Measurements from ENCODE around the gene C19orf85.
"Not testable (repeated sequence)": the region's sequence is repeated elsewhere in the genome, so short reads cannot be mapped to it uniquely, and the experiment has no call there.

Gene C19orf85

DNA sequence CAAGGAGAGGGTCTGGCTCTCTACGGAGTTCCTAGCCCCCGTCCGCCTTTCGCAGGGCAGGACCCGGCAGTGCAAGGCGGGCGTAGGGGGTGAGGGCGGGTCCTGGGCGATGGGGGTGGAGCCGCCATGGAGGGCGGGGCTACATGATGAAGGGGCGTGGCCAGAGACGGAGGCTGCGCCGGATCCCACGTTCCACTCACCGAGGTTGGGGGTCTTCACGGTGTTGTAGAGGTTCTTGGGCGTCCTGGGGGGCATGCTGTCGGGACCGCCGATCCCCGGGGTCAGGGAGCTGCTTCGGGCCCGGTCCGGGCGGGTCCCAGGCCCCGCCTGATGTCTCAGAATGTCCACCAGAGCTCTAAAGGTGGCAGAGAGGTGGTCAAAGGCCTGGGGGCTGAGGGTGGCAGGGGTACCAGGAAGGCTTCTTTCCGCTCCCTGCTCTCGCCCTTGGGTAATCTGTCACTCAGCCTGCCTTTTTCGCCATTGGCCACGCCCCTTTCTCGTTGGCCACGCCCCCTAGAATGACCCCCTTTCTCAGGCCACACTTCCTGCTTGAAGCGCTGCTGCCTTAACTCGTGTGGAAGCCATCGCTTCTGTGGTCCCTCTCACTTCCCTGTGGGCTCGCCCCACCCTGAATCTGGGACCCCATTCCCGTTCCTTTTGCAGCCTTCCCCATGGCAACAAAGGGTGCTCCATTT, 24.0 kb downstream of the C19orf85 start:
- DNase-seq (ENCODE audit: low read depth), result no peak

DNA sequence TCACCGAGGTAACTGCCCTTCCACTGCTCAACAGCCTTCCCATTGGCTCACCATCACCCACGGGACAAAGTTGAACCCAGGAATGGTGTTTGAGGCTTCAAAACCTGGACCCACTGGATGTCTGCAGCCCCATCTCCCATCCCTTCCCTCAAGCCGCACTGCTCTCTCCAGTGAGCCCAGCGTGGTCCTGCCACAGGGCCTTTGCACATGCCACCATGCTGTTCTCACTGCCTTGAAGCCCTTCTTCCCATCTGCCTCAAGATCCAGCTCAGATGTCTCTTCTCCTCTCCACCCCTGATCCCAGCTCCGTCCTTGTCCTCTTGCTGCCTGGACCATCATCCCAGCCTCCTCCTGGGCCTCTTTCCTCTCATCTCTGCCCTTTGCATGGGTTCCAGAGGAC, 25.5 kb downstream of the C19orf85 start:
- no peak for DNase-seq (ENCODE audit: low read depth)

DNA sequence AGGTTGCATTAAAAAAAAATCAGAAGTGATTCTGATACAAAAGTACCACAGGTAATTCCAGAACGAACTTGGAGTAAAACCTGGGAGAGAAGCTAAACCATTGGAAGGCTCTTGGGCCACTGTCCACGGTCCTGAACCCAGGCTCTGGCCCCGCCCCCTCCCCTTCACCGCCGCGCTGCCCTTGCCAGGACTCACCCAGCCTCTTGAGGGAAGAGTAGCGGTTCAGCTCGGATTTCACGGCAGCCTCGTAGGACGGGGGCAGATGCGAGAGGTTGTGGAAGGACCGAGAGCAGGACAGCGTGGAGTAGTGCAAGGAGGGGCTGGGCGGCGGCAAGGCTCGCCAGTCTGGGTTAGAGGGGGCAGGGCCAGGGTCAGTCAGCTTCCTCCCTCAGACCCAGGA, 27.1 kb downstream of the C19orf85 start:
- no peak for DNase-seq (ENCODE audit: low read depth)

DNA sequence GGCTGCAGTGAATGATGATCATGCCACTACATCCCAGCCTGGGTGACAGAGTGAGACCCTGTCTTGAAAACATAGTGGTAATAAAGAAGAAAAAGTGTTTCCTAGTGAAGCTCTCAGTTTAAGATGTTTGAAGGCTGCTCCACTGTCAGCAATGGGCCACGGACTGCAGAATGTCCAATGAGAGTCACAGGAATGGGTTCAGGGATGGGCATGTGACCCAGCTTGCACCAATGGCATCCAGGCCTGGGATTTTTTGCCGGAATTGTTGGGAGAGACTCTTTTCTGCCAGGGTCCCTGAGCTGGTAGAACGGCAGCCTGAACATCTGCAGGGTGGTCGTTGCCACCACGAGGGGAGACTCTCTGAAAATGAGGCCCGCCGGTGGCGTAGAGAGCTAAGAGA, 27.7 kb downstream of the C19orf85 start:
- no peak for DNase-seq (ENCODE audit: low read depth)

DNA sequence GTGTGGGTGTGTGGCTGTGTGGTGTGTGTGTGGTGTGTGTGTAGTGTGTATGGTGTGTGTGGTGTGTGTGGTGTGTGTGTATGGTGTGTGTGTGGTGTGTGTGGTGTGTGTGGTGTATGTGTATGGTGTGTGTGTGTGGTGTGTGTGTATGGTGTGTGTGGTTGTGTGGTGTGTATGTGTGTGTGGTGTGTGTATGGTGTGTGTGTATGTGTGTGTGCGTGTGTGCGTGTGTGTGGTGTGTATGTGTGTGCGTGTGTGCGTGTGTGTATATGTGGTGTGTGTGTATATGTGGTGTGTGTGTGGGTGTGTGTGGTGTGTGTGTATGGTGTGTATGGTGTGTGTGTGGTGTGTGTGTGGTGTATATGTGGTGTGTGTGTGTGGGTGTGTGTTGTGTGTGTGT, 29.5 kb downstream of the C19orf85 start:
- no peak for DNase-seq (ENCODE audit: low read depth)

DNA sequence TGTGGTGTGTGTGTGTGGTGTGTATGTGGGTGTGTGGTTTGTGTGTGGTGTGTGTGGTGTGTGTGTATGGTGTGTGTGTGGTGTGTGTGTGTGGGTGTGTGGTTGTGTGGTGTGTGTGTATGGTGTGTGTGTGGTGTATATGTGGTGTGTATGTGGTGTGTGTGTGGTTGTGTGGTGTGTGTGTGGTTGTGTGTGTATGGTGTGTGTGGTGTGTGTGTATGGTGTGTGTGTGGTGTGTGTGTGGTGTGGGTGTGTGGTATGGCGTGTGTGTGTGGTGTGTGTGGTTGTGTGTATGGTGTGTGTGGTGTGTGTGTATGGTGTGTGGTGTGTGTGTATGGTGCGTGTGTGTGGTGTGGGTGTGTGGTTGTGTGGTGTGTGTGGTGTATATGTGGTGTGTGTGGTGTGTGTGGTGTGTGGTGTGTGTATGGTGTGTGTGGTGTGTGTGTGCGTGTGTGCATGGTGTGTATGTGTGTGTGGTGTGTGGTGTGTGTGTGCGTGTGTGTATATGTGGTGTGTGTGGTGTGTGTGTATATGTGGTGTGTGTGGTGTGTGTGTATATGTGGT, 30.1 kb downstream of the C19orf85 start:
- no peak for DNase-seq (ENCODE audit: low read depth)

DNA sequence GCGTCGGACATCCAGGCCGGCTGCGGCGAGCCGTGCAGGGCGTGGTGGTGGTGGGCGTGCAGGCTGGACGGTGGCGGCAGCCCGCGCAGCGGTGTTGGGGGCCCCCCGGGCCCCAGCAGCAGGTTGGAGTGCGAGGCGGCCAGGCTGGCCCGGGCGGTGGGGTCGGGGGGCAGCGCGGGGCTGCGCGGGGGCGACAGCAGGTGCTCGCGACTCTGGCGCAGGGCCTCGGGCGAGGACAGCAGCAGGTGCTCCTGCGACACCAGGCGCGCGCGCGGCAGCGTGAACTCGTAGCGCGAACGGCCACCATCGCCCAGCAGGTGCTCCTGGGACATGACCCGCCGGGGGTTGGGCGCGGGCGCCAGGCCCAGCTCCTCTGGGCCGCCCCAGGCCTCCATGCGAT, 31.3 kb downstream of the C19orf85 start:
- no peak for DNase-seq (ENCODE audit: low read depth)

DNA sequence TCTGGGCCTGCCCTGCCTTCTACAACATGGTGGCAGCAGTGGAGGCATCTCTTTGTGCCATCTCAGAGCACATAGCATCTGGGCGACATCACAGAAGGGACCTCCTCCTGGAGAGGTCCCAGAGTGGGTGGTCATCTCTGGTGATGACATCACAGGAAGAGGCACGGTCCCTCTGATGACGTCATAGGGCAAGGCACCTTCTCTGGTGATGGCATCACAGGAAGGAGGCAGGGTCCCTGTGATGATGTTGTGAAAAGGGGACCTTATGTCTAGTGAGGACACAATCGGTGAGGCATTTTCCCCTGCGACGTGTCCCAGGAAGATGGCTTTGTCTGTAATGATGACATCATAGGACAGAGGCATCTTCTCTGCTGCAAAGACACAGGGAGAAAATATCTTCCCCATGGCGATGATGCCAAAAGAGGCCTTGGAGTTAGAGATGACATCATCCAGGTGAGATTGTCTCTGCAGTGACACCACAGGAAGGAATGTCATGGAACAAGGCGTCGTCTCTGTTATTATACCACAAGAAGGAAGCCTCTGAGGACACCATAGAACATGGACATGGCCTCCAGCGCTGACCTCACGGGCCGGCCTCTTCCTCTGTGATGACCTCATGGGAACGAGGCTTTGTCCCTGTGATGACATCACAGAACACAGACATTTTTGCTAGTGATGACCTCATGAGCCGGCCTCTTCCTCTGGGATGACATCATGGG, 32.2 kb downstream of the C19orf85 start:
- no peak for DNase-seq (ENCODE audit: low read depth)

DNA sequence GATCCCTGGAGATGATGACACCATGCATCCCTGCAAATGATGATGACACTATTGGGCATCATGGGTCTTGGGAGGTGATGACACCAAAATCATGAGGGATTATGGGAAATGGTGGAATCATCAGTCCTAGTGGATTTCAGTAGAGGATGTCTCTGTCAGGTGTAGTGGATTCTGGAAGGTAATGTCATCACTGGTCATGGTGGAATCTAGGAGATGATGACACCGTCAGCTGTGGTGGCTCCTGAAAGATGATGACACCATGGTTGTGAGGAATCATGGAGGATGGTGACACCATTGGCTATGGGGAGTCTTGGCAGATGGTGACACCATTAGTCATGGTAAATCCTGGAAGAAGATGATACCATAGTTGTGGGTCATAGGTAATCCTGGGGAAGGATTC, 33.4 kb downstream of the C19orf85 start:
- DNase-seq (ENCODE audit: low read depth), result no peak

DNA sequence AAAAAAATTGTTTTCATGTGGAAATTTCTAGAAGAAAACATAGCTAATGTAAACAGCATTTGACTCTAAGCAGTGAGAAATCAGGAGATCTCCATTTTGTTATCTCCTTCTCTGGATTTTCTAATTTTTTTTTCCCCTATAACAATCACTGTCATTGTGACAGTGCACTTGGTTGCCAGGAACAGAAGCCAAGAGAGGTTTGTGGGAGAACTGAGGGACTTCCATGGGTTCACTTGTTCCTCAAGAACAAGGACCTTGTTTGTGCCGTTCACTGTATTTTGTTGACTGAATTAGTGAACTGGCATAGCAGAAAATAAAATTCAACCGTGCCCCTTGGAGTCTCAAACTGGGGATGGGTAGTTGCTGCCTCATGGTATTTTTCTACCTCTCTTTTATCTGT, 38.5 kb downstream of the C19orf85 start:
- DNase-seq (ENCODE audit: low read depth), result no peak

DNA sequence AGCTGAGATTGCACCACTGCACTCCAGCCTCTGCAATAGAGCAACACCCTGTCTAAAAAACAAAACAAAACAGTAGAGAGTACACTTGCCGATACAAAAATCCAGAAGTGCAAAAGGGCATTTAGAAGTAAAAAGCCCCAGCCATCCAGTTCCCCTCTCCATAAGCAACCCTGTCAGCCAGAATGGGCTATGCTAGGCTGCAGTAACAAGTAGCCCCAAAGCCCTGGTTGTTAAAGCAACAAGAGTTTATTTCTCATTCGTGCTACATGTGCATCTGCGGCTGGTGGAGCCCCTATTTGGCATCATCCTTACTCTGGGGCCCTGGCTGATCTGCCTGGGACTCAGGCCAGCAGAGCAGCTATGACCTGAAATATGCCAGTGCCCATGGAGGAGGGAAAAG, 40.0 kb downstream of the C19orf85 start:
- no peak for DNase-seq (ENCODE audit: low read depth)

DNA sequence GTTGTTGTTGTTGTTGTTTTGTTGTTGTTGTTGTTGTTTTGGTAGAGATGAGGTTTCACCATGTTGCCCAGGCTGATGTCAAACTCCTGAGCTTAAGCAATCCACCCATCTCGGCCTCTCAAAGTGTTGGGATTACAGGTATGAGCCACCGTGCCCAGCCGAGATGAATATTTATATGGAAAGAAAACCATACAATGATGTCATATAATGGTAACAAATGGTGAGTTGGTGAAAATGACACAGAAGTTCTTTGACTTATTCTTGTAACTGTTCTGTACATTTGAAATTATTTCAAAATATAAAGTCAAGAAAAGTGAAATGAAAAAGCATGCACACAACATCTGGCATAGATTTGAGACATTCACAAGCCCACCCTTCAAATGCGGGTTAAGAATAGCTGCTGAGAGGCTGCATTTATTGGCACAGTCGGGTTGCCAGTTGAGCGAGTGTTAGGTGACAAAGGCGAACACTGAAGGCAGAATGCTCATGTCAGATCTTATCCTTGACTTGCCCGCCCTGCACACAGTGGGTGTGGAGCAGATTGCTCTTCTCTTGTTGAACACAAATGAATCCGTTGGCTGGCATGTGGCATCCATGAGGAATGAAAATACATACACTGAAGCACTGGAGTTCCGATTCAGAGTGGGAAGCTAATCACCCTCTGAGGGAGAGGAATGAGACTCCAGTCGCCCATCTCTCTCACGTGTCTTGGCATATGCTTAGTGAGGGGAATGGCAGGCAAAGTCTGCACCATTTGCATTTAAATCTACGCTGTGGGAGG, 41.1 kb downstream of the C19orf85 start:
- no peak for DNase-seq (ENCODE audit: low read depth)

DNA sequence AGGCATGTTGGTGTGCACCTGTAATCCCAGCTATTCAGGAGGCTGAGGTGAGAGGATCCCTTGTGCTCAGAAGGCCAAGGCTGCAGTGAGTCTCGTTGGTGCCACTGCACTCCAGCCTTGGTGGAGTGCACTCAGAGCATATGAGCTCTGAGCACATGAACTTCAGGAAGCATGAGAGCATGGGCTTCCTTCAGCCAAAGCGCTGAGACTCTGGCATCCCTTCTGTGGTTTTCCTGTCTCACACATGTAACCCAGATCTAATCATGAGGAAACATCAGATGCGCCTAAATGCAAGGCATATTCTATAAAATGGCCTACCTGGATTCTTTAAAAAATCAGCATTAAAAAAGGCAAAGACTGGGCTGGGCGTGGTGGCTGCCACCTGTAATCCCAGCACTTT, 43.3 kb downstream of the C19orf85 start:
- not testable (repeated sequence) for DNase-seq (ENCODE audit: low read depth)

DNA sequence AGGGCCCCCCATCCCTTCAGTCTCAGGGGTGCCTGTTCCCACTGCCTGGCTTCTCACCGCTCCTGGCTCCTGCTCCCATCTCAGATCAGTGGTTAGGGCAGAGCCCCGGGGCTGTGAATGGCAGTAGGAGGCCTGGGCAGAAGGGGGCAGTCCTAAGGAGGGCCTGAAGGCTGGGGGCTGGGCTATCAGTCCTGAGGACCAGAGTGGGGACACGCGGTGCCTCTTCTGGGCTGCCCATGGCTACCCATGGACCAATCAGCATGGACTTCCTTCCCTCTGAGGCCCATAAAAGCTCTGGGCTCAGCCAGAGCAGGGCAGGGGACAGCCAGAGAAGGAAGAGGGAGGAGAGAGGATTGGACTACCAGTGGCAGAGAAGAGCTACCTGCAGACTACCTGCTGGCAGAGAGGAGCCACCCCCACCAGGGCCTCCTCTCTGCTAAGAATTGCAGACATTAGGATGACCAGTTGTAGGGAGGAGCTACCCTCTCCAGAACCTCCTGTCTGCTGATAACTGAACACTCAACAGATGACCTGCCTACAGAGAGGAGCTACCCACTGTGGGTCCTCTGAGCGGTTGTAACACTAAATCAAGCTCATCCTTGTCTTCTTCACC, 44.8 kb downstream of the C19orf85 start:
- no peak for DNase-seq (ENCODE audit: low read depth)

DNA sequence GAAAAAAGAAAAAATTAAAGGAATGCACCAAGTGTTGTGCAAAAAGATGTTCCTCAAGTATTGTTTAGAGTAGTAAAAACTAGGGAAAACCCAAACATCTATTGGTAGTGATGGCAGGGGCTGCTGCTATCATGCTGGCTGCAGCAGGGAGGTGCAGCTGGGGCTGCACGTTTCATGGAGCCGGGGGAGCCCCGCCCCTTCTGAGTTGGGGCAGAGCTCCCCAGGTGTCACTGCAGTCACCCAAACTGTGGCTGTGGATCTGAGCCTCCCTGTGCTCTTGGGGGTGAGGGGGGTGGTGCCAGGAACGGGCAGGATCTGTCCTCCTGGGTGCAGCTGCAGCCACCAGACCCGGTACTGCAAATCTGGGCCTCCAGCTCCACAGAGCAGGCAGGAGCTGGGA, 45.4 kb downstream of the C19orf85 start:
- DNase-seq (ENCODE audit: low read depth), result no peak

DNA sequence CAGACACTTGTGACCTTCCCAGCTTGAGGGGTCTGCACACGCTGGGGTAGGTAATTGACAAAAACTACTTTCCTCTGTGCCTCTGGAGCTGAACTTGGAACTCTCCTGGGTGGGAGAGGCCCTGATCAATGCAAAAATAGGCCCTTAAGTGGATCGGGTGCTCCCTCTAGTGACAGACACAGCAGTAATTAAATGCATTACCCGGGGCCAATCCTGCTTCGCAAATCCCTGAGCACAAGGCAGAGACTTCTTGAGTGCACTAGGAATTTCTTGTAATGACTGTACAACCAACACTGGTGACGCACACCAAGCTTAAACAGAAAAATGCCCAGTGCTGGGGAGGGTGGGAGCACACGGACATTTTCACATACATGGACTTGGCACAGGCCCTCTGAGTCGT, 46.4 kb downstream of the C19orf85 start:
- DNase-seq (ENCODE audit: low read depth), result peak; percentile 72
